CD4-positive, alpha-beta T cell treated with Interleukin-17A for 4 hours (primary cell): ENCODE measurements around the gene CHDH.

Experiments
- DNase-seq: peaks from one replicate; pipeline ENCODE4 v3.0.0-alpha.2; 2020; ENCODE audit warnings: mixed read lengths

Gene CHDH

DNA sequence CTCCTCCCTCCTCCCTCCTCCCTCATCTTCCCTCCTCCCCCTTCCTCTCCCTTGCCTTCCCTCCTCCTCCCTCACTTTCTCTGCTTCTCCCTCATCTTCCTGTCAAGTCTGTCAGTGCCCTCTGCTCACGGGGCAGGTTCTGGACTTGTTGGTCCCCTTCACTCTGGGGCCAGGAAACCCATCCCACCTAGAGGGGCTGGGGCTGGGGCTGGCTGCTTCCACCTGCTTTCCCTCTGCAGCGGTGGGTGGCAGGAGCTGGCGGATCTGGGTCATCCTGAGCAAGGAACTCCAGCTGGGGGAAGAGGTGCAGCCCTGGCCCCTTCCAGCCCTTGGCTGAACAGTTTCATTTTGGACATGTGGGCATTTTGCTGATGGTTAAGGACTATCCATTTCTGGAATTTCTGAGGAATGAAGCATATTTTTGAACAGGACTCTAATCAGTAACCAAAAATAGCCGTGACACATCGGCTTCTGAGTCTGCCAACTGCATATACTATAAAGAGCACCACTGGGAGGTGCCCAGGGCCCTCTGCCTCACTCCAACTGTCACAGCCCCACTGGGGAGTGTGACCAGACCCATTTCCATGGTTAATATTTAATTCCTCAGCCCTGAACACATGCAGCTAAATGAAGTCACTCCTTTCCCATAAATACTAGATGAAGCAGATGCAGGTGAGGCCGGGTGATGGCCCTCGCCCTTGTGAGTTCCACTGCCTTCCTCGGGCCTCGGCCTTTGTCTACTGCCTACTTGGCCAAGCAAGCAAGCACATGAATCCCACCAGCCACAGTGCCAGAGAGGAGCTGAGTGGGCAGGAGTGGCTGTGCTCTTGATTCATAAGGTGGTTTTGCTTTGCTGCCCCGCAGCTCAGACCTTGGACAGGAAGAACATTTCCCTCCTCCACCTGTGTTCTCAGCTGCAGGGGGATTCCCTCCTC is 39.8 kb downstream of the CHDH start:
- DNase-seq: no peak

- DNase-seq: no peak
These were observed 40.6 kb downstream of the CHDH start for GRCh38 chr3:53805463-53806159.

GRCh38 chr3:53804697-53805462 is 41.3 kb downstream of the CHDH start:
- no peak for DNase-seq

DNA sequence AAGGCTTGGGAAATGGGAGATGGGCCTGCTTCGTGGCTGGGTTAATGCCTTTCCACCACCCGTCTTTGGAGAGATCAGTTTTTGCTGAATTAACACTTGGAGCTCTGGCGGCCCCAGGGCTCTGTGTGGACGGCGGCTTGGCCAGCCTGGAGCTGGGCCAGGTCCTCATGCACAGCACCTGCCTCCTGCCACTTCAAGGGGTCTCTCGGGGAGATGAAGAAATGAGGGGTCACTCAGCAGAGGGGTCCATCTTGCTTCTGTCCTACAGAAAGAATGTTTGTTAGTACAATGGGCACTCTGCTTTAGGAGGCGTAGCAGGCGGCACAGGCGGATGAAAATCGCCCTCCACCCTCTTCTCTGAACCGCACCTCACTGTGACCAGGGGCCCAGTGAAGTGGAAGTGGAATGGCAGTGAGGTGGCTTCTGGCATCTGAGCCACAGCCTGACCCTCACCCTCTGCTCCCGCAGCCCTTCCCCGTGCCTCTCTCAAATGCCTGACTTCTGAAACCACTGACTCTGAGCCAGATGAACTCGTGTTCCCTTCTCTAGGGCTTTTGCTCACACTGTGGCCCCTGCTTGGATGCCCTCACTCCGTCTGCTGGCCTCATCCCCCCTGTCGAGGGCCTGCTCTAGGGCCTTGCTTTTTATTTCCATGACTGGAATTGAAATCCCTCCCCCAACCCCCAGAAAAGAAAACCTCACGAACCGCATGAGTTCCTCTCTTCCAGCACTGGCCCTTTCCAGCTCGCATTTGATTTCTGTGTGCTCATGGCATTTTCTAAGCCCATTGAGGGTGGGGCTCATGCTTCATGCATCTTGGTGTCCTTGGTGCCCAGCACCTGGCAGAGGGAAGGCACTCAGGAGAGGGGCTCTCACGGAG is 42.2 kb downstream of the CHDH start:
- DNase-seq: no peak

- DNase-seq: no peak
These were observed 42.9 kb downstream of the CHDH start for GRCh38 chr3:53803124-53803815.

- DNase-seq: no peak
These were observed 43.9 kb downstream of the CHDH start for GRCh38 chr3:53802256-53802880.

- no peak for DNase-seq
These were observed 44.9 kb downstream of the CHDH start for GRCh38 chr3:53801319-53801718.

DNA sequence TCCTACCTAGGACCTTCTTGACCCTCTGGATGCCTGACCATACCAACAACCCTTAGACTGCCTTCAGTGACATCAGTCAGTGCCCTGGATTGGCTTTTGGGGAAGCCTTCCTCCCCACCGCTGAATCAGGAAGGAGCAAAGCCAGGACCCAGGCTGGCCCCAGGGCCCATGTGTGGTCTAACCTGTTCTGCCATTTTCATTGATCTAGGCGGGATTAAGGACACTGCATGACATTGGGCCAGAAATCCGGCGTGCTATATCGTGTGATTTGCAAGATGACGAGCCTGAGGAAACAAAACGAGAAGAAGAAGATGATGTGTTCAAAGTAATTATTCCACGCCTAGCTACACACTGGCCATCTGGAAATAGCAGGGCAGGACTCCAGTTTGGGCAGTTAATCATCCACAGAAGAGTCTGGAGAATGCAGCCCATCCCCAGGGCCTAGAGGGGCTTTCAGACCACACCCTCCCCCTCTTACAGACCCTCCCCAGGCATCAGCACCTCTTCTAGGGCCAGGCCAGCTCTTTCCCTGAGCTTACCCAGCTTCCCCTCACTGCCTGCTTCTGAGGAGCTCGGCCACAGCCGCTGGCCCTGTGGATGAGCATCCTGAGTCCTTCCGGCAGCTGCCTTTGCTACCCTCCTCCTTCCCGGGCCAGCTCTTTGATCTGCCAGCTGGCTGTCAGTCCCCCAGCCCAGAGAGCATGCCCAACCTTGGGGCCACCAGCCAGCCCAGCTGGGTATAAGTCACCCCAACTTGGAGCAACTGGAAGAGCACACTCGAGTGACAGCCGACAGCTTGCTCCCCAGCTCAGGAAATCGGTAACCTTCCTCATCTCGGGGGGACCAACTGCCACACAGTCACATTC is 45.9 kb downstream of the CHDH start:
- DNase-seq: no peak

- no peak for DNase-seq
These were observed 46.8 kb downstream of the CHDH start for GRCh38 chr3:53799338-53799865.

GRCh38 chr3:53798144-53798543 is 48.1 kb downstream of the CHDH start:
- DNase-seq: no peak

DNA sequence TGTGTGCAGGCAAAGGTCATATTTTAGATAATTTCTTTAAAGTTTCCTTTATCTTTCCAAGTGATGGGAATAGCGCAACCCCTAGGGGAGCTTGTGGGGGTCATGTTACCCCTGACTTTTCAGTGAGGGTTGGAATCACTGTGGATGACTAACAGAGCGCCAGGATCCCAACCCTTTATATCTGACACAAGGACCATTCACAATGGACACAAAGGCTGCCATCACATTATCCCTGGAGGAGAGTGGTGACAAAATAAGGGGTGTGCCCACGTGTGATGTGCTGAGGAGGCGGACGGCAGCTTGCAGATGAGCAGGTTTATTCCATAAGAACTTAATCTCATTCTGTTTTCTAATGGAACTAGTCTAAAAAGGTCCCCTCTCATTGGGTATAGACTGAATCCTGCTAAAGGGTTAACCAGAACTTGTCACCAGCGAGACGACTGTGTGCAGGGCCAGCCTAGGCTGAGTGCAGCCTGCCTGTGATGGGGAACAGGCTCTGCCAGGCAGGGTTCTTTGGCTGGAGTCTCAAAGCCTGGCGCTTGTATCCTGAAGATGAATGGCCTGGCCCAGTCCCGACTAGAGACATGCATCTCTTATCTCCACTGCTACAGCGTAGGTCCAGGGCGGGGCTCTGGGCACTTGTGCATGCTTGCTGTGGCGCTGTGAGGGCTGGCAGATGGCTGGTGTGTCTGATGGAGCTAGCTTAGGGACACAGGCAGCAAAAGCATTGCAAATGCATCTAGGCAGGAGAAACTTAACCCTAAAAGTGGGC is 50.2 kb downstream of the CHDH start:
- DNase-seq: no peak

DNA sequence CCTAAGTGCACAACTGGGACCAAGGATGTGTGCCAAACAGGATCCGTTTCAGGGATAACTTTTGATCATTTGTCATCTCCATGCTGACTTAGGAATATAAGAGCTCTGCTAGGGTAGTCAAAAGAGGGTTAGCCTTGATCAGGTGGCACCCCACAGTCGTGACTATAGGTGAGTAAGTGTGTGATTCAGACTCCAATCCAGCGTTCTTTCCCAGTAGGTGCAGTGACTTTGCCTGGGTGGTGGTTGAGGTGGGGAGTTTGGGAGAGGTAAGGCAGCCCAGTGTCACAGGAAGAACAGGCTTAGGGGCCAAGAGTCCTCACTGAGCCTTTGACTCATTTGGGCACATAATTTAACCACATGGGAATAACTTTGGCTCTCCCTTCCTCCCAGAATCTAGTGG is 51.0 kb downstream of the CHDH start:
- no peak for DNase-seq

DNA sequence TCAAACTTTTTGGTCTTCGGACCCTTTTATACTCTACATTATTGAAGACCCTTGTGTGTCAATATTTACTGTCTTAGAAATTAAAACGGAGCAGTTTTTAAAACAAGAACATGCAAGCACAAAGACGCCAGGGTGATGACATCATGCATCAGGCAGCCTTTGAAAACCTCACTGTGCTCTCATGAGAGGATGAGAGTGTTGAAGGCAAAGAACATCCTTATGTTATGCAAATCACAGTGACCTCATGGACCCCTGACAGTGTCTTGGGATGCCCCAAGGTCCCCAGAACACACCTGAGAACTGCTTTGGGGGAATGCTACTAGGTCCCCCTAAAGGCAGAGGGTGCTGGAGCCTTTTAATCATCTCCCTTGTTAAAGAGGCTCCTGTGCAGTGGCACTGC is 51.6 kb downstream of the CHDH start:
- DNase-seq: no peak

DNA sequence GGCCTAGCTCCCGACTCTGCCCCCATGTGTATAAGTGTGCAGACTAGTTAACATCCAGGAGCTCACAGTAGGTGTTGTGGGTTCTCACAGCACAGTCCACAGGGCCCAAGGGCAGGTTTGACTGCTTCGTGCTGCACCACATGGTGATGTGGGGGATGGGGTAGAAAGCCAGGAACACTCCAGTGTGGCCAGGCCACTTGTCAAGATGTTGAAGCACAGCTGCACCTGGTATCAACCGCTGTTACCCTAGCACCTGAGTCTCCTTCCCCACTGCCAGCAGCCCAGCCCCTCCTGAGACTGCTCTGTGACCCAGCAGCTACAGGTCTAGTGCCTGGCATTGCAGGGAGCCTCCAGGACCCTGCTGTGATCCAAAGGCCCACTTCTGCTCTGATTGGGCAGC is 53.4 kb downstream of the CHDH start:
- no peak for DNase-seq

DNA sequence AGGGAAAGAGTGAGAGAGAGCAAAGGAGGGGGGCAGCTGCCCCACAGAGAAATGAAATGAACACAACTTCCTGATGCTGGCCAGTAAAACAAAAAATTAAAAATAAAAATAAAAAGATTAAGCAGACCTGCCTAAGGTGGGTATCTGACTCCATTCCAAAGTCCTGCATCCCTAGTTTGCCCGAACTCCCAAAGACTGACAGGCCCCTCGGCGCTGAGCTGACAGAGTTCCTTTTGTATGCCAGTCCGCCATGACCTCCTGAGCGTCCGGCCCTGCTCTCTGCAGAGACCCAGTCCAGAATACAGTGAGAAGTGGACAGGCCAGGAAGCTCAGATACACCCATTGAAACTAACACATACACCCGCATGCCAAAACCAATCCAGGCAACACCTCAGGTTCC is 54.9 kb downstream of the CHDH start:
- DNase-seq: no peak

DNA sequence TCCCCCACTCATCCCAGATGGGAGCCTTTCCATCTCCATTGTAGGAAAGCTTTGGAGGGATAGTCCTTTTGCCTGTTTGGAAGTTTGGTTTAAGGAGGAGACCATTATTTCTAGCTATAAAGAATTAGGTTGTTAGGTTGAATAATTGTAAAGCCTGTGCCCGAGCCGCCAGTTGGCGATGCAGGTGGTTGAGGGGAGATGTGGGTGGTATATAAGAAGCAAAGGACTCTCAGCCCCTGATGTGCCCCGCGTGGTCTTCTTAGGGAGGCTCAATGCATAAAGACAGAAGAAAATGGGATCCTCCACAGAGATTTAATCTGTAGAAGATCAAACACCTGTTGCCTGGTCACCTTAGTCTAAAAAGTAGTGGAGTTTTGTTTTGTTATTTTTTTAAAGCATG is 55.7 kb downstream of the CHDH start:
- DNase-seq: no peak

GRCh38 chr3:53789459-53789858 is 56.8 kb downstream of the CHDH start:
- no peak for DNase-seq

DNA sequence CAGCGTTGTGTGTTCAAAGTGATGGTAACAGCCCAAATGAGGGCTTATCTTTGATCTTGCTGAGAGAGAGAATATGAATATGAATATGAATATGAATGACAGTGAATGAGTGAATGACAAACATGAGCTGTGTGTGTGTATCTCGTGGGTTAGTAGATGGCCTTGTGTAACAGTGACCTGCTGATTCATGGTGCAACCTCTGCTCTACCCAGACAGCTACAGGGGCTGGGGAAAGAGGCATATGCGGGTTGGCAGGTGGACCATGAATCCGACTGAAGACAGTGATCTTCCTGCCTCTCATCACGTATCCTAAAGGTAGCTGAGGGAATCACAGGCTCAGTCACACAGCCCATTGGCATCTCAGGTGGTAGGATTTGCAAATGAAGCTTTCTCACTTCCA is 58.2 kb downstream of the CHDH start:
- DNase-seq: no peak

- DNase-seq: no peak
These were observed 59.2 kb downstream of the CHDH start for GRCh38 chr3:53787016-53787415.
